ENCODE data around the gene PLD5.
A peak's percentile ranks its signal among the peaks of the same experiment; 100 is the strongest.

Gene PLD5

GRCh38 chr1:242523719-242524570 is 552 bp downstream of the PLD5 start:
- Histone ChIP-seq H2BK12ac (ENCODE audit: low read length in 2 of 2) (no peak overlapping the region), H3K27me3 (ENCODE audit: control insufficient read depth in 1 of 2, insufficient read depth in 1 of 2, low read length in 2 of 2) (peaks cover 40 to 53% of the 10 kb centered on the region in 2 experiments), H2BK120ac (ENCODE audit: low read depth, low read length) (no peak overlapping the region), H3K14ac (ENCODE audit: low read length in 2 of 2) (no peak overlapping the region), H3K9ac (ENCODE audit: low read length) (no peak overlapping the region), H3K4me2 (ENCODE audit: low read length, poor library complexity, severe bottlenecking) (peak overlapping the region; percentile 97), H2AFZ (ENCODE audit: low read depth, low read length) (no peak overlapping the region), H3K23ac (ENCODE audit: low read length in 2 of 2) (no peak overlapping the region), H3K4ac (ENCODE audit: low read depth in 1 of 2, low read length in 2 of 2) (no peak overlapping the region), H3K79me1 (replicated peaks; ENCODE audit: low read length, poor library complexity, severe bottlenecking) (no peaks in the 10 kb centered on the region), H2BK15ac (ENCODE audit: low read depth, poor library complexity, severe bottlenecking) (no peak overlapping the region), H3K27ac (ENCODE audit: low read length, poor library complexity, severe bottlenecking) (no peak overlapping the region), H3K18ac (ENCODE audit: low read depth in 1 of 2, low read length in 2 of 2) (no peak overlapping the region), H3K4me3 (ENCODE audit: insufficient read depth in 1 of 2, low read depth in 1 of 2, low read length in 2 of 2) (peak overlapping the region; percentile 39 to 63), H2BK5ac (ENCODE audit: low read depth, low read length, poor library complexity, severe bottlenecking) (no peak overlapping the region), H4K91ac (ENCODE audit: low read length) (no peak overlapping the region), H3K4me1 (ENCODE audit: control insufficient read depth, insufficient read depth, low read depth, low read length) (peaks cover 16% of the 10 kb centered on the region), H3K36me3 (ENCODE audit: control insufficient read depth in 1 of 2, insufficient read depth in 2 of 2, low read depth in 1 of 2, low read length in 2 of 2) (no peaks in the 10 kb centered on the region), H4K8ac (ENCODE audit: low read length) (no peak overlapping the region), H3K9me3 (ENCODE audit: control insufficient read depth, low read length) (no peaks in the 10 kb centered on the region), H2AK5ac (ENCODE audit: low read length, severe bottlenecking) (no peak overlapping the region)
- DNase-seq, result no peak
- WGBS, result 1% methylated on average over 56 of the region's 85 CpGs

- WGBS, result 2% methylated on average over 23 of the region's 26 CpGs
Observed at GRCh38 chr1:242522996-242523718, 1.3 kb downstream of the PLD5 start.

GRCh38 chr1:242522304-242522945 is 2.1 kb downstream of the PLD5 start:
- 74% methylated on average over 6 of the region's 6 CpGs for WGBS
- H2AK5ac ChIP-seq (ENCODE audit: low read length, severe bottlenecking), result no peak overlapping the region

More at GRCh38 chr1:242522996-242523718, 1.3 kb downstream of the PLD5 start:
- no peak overlapping the region for H3K4me2 ChIP-seq (ENCODE audit: low read length, poor library complexity, severe bottlenecking)
- DNase-seq, result no peak
- no peaks in the 10 kb centered on the region for H3K9me3 ChIP-seq (ENCODE audit: control insufficient read depth, low read length)
- no peaks in the 10 kb centered on the region for H3K79me1 ChIP-seq (replicated peaks; ENCODE audit: low read length, poor library complexity, severe bottlenecking)
- H4K91ac ChIP-seq (ENCODE audit: low read length), result no peak overlapping the region
- peak overlapping the region in 1 of 2 experiments; percentile 37 for H3K4me3 ChIP-seq (ENCODE audit: insufficient read depth in 1 of 2, low read depth in 1 of 2, low read length in 2 of 2)
- no peak overlapping the region for H3K23ac ChIP-seq (ENCODE audit: low read length in 2 of 2)
- H2BK15ac ChIP-seq (ENCODE audit: low read depth, poor library complexity, severe bottlenecking), result no peak overlapping the region
- no peak overlapping the region for H2AK5ac ChIP-seq (ENCODE audit: low read length, severe bottlenecking)
- H3K36me3 ChIP-seq (ENCODE audit: control insufficient read depth in 1 of 2, insufficient read depth in 2 of 2, low read depth in 1 of 2, low read length in 2 of 2), result no peaks in the 10 kb centered on the region
- H4K8ac ChIP-seq (ENCODE audit: low read length), result no peak overlapping the region
- H2BK12ac ChIP-seq (ENCODE audit: low read length in 2 of 2), result no peak overlapping the region
- H3K27ac ChIP-seq (ENCODE audit: low read length, poor library complexity, severe bottlenecking), result no peak overlapping the region
- no peak overlapping the region for H3K18ac ChIP-seq (ENCODE audit: low read depth in 1 of 2, low read length in 2 of 2)
- no peak overlapping the region for H3K4ac ChIP-seq (ENCODE audit: low read depth in 1 of 2, low read length in 2 of 2)
- H3K14ac ChIP-seq (ENCODE audit: low read length in 2 of 2), result no peak overlapping the region
- H2AFZ ChIP-seq (ENCODE audit: low read depth, low read length), result no peak overlapping the region
- H2BK120ac ChIP-seq (ENCODE audit: low read depth, low read length), result no peak overlapping the region
- H3K9ac ChIP-seq (ENCODE audit: low read length), result no peak overlapping the region
- H3K4me1 ChIP-seq (ENCODE audit: control insufficient read depth, insufficient read depth, low read depth, low read length), result peaks cover 16% of the 10 kb centered on the region
- H2BK5ac ChIP-seq (ENCODE audit: low read depth, low read length, poor library complexity, severe bottlenecking), result no peak overlapping the region
- H3K27me3 ChIP-seq (ENCODE audit: control insufficient read depth in 1 of 2, insufficient read depth in 1 of 2, low read length in 2 of 2), result peaks cover 40 to 53% of the 10 kb centered on the region in 2 experiments

GRCh38 chr1:242515555-242515954 is 8.9 kb downstream of the PLD5 start:
- no peak overlapping the region for H2BK120ac ChIP-seq (ENCODE audit: low read depth, low read length)
- no peak for DNase-seq
- H3K4me2 ChIP-seq (ENCODE audit: low read length, poor library complexity, severe bottlenecking), result no peak overlapping the region
- no peak overlapping the region for H3K27ac ChIP-seq (ENCODE audit: low read length, poor library complexity, severe bottlenecking)
- H3K4me3 ChIP-seq (ENCODE audit: insufficient read depth in 1 of 2, low read depth in 1 of 2, low read length in 2 of 2), result no peak overlapping the region
- no peak overlapping the region for H3K4ac ChIP-seq (ENCODE audit: low read depth in 1 of 2, low read length in 2 of 2)
- H3K18ac ChIP-seq (ENCODE audit: low read depth in 1 of 2, low read length in 2 of 2), result no peak overlapping the region
- no CpG with 5 or more reads among the region's 2 CpGs for WGBS
- no peak overlapping the region for H3K14ac ChIP-seq (ENCODE audit: low read length in 2 of 2)
- no peak overlapping the region for H2AK5ac ChIP-seq (ENCODE audit: low read length, severe bottlenecking)
- no peak overlapping the region for H2AFZ ChIP-seq (ENCODE audit: low read depth, low read length)
- H3K4me1 ChIP-seq (ENCODE audit: control insufficient read depth, insufficient read depth, low read depth, low read length), result no peaks in the 10 kb centered on the region
- H3K9me3 ChIP-seq (ENCODE audit: control insufficient read depth, low read length), result no peaks in the 10 kb centered on the region
- no peak overlapping the region for H4K8ac ChIP-seq (ENCODE audit: low read length)
- H3K9ac ChIP-seq (ENCODE audit: low read length), result no peak overlapping the region
- H3K27me3 ChIP-seq (ENCODE audit: control insufficient read depth in 1 of 2, insufficient read depth in 1 of 2, low read length in 2 of 2), result peaks cover 0 to 11% of the 10 kb centered on the region in 2 experiments
- H2BK12ac ChIP-seq (ENCODE audit: low read length in 2 of 2), result no peak overlapping the region
- no peak overlapping the region for H2BK15ac ChIP-seq (ENCODE audit: low read depth, poor library complexity, severe bottlenecking)
- H4K91ac ChIP-seq (ENCODE audit: low read length), result no peak overlapping the region
- H3K36me3 ChIP-seq (ENCODE audit: control insufficient read depth in 1 of 2, insufficient read depth in 2 of 2, low read depth in 1 of 2, low read length in 2 of 2), result no peaks in the 10 kb centered on the region
- no peak overlapping the region for H3K23ac ChIP-seq (ENCODE audit: low read length in 2 of 2)
- no peaks in the 10 kb centered on the region for H3K79me1 ChIP-seq (replicated peaks; ENCODE audit: low read length, poor library complexity, severe bottlenecking)
- no peak overlapping the region for H2BK5ac ChIP-seq (ENCODE audit: low read depth, low read length, poor library complexity, severe bottlenecking)

More at GRCh38 chr1:242522304-242522945, 2.1 kb downstream of the PLD5 start:
- H3K4me1 ChIP-seq (ENCODE audit: control insufficient read depth, insufficient read depth, low read depth, low read length), result peaks cover 16% of the 10 kb centered on the region
- no peak overlapping the region for H4K8ac ChIP-seq (ENCODE audit: low read length)
- H3K14ac ChIP-seq (ENCODE audit: low read length in 2 of 2), result no peak overlapping the region
- no peak overlapping the region for H2BK120ac ChIP-seq (ENCODE audit: low read depth, low read length)
- no peak overlapping the region for H3K27ac ChIP-seq (ENCODE audit: low read length, poor library complexity, severe bottlenecking)
- DNase-seq, result no peak
- H3K18ac ChIP-seq (ENCODE audit: low read depth in 1 of 2, low read length in 2 of 2), result no peak overlapping the region
- no peak overlapping the region for H3K4me2 ChIP-seq (ENCODE audit: low read length, poor library complexity, severe bottlenecking)
- no peak overlapping the region for H2BK12ac ChIP-seq (ENCODE audit: low read length in 2 of 2)
- no peaks in the 10 kb centered on the region for H3K36me3 ChIP-seq (ENCODE audit: control insufficient read depth in 1 of 2, insufficient read depth in 2 of 2, low read depth in 1 of 2, low read length in 2 of 2)
- no peak overlapping the region for H3K4me3 ChIP-seq (ENCODE audit: insufficient read depth in 1 of 2, low read depth in 1 of 2, low read length in 2 of 2)
- no peak overlapping the region for H2AFZ ChIP-seq (ENCODE audit: low read depth, low read length)
- no peak overlapping the region for H2BK15ac ChIP-seq (ENCODE audit: low read depth, poor library complexity, severe bottlenecking)
- H3K27me3 ChIP-seq (ENCODE audit: control insufficient read depth in 1 of 2, insufficient read depth in 1 of 2, low read length in 2 of 2), result peaks cover 40 to 53% of the 10 kb centered on the region in 2 experiments
- H3K79me1 ChIP-seq (replicated peaks; ENCODE audit: low read length, poor library complexity, severe bottlenecking), result no peaks in the 10 kb centered on the region
- H2BK5ac ChIP-seq (ENCODE audit: low read depth, low read length, poor library complexity, severe bottlenecking), result no peak overlapping the region
- no peak overlapping the region for H3K4ac ChIP-seq (ENCODE audit: low read depth in 1 of 2, low read length in 2 of 2)
- H3K23ac ChIP-seq (ENCODE audit: low read length in 2 of 2), result no peak overlapping the region
- no peak overlapping the region for H3K9ac ChIP-seq (ENCODE audit: low read length)
- H4K91ac ChIP-seq (ENCODE audit: low read length), result no peak overlapping the region
- no peaks in the 10 kb centered on the region for H3K9me3 ChIP-seq (ENCODE audit: control insufficient read depth, low read length)

Measured in mesenchymal stem cell (in vitro differentiated cells and primary cell).